Ovary (tissue), 3 donors: ENCODE data around the gene ADPRM.
"Not testable (repeated sequence)": the region's sequence is repeated elsewhere in the genome, so short reads cannot be mapped to it uniquely, and the experiment has no call there.

Experiments
- POLR2A ChIP-seq: fragments of 450-650 bp; IDR thresholded peaks from one replicate; pipeline ENCODE4 v1.6.1; 2017; ENCODE audit warnings: antibody characterized with exemption, mild to moderate bottlenecking, moderate library complexity
- TF ChIP-seq, protein P1 (sequence below), 3 donors: fragments of 450-650 bp in 2 of 3; fragments of 200-600 bp in 1 of 3; IDR thresholded peaks; one replicate each; pipeline versions ENCODE4 v1.5.1 to v1.8.0; 2016 to 2022; ENCODE audit warnings: antibody characterized with exemption in 3 of 3, mild to moderate bottlenecking in 1 of 3
- donor health status: DM: no; HTN: no; CAD: no.

DNA sequence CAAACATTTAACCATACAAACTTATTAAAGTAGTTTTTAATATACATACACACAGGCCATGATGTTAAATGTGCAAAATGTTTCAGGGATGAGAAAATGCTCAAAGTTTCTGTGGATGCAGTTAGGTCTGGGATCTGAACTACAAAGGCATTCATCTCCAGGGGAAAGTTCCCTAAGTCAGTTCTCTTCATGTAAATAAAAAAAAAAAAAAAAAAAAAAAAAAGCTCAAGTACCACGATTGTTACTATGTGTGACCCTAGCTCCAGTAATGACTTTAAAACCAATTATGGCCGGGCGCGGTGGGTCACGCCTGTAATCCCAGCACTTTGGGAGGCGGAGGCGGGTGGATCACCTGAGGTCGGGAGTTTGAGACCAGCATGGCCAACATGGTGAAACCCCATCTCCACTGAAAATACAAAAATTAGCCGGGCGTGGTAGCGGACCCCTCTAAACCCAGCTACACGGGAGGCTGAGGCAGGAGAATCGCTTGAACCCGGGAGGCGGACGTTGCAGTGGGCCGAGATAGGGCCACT lies 1.5 kb upstream of the ADPRM start:
- TF ChIP-seq, protein P1, sequence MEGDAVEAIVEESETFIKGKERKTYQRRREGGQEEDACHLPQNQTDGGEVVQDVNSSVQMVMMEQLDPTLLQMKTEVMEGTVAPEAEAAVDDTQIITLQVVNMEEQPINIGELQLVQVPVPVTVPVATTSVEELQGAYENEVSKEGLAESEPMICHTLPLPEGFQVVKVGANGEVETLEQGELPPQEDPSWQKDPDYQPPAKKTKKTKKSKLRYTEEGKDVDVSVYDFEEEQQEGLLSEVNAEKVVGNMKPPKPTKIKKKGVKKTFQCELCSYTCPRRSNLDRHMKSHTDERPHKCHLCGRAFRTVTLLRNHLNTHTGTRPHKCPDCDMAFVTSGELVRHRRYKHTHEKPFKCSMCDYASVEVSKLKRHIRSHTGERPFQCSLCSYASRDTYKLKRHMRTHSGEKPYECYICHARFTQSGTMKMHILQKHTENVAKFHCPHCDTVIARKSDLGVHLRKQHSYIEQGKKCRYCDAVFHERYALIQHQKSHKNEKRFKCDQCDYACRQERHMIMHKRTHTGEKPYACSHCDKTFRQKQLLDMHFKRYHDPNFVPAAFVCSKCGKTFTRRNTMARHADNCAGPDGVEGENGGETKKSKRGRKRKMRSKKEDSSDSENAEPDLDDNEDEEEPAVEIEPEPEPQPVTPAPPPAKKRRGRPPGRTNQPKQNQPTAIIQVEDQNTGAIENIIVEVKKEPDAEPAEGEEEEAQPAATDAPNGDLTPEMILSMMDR (IDR thresholded peaks at IDR 0.05): not testable (repeated sequence)
- TF ChIP-seq POLR2A: not testable (repeated sequence)
